Measurements from ENCODE around the gene CRACR2B.

CRACR2B gene

DNA sequence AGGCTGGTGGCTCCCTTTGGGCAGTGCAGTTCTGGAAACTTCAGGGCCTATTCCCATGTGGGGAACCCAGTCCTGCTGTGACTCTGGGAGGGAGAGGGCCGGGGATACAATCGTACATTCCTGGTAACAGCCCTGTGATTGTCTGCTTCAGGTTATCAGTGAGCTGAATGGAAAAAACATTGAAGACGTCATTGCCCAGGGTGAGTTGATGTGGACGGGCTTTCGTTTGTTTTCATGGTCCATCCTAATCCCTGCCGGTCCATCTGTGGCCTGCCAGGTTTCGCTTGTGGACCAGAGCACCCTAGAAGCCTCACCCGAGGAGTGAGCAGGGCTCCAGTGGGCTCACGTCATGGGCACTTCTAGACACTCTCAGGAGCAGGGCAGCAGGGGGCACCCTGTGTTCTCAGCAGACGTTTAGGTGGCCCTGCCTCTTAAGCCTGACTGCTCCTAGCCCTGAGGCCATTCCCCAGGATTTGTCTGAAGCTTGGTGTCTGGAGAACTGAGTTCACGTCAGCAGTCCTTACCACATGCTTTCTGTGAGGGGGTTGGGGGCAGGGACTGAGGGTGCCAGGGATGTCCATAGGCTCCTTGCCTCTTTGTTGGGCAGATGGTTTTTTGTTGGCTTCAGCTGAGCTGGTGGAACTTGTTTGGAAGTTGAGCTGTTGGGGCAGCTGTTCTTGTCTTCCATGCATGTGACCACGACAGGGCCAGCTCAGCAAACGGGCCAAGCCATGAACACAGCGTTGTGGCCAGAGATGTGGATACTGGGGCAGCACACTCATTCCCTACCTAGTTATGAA, 16.1 kb upstream of the CRACR2B start:
- DNase-seq: no peak

- no peak for DNase-seq
These were observed 15.3 kb upstream of the CRACR2B start for GRCh38 chr11:812390-812789.

GRCh38 chr11:813072-813455, 14.7 kb upstream of the CRACR2B start:
- DNase-seq: no peak

DNA sequence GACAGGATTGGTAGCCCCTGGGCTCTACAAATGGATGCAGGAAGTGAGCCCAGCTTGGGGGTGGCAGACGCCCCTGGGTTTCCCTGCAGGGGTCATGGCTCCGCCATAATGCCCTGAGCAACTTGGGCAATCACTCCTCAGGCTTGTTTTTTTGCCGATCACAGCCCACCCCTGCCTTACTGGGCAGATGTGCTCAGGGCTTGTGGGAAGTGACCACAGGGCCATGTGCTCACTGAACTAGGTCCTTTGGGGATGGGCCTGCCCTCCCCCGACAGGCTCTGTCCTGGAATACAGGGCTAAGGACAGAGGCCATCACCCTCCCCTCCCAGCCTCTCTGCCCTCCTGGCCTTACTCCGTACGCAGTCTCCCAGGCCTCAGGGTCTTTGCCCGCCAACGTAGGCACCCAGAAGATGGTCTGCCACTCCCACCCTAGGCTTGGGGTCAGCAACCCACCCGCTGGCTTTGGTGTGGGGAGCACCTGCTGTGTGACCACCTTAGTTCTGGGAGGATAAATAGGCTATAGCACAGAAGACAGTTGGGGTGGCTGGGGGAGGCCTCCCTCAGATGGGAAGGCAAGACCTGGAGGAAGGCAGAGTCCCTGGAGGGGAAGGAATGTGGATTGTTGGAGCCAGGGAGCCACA, 14.1 kb upstream of the CRACR2B start:
- DNase-seq: no peak

DNA sequence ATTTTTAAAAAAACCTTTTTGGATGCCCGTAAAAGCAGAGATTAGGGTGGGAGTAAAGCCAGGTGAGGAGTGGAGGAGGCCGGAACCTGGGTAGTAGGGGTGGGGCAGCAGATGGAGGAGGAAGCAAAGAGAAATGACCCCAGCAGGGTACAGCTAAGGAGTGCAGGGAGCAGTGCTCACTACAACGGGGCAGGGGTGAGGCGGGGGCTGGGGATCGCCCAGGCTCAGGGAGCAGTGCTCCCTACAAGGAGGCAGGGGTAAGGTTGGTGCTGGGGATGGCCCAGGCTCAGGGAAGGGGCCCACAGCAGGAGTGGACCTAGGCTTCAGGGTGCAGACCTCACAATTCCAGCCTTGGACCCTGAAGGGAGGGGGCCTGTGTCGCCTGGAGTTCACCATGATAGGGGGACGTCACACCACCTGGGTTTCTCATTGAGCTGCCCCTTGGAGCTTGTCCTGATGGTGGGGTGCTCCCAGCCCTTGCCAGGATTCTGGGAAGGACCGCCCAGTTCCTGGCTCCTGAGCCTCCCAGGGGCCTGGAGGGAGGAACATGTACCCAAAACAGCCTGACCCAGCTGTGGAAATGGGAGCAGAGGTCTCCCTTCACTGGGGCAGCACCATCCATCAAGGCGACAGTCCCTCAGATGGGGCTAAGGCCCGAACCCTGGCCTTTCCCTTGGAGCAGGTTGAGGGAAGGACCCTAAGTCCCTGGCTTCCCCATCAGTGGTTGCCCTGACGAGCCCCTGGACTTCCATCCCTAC, 11.9 kb upstream of the CRACR2B start:
- DNase-seq: no peak

- DNase-seq: no peak
These were observed 11.3 kb upstream of the CRACR2B start for GRCh38 chr11:816433-816779.

GRCh38 chr11:818396-819128, 9.2 kb upstream of the CRACR2B start, which contains the start of gene PNPLA2:
Gene PNPLA2, plus strand, starts transcription at chr11:818914. Its CDS starts 805 bp downstream, at chr11:819719.
- DNase-seq: no peak

- peak; percentile 92 for DNase-seq
These were observed 8.4 kb upstream of the CRACR2B start for GRCh38 chr11:819129-819931.

- DNase-seq: peak; percentile 96
These were observed 7.6 kb upstream of the CRACR2B start for GRCh38 chr11:819943-820649.

DNA sequence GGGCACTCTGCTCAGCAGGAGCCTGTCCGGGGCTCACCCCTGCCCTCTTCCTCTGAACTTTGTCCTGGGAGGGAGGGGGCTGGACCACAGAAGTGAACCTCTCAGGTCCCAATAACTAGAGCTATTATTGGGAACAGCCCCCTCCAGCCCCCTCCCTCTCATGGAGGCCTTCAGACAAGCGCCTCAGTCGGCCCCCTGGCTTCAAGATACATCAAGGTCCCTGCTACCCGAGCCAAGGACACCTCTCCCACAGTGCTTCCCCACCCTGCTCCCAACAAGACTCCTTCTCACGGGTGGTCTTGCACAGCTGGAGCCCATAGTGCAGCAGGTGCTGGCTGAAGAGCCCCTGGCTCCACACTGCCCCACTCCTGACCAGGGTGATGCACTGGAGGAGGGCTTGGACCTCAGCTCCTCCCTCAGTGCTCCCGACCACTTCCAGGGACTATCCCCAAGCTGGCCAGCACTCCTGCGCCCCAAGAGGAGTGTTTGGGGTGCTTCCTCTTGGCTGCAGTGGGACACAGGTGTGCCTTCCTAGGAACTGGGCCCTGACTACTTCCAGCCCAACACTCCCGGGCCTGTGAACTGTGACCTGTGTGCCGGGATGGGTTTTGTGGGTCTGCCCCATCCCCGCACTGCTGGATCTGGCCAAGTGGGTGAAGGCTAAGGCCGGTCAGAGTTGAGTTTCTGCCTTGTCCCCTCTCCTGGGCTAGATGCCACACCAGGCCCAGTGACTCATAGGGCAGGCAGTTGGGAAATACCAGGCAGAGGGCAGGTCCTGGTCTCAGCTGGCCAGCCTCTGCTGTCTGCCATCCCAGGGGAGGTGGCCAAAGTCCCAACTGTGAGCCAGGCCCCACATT, 6.8 kb upstream of the CRACR2B start:
- DNase-seq: peak; percentile 65

DNA sequence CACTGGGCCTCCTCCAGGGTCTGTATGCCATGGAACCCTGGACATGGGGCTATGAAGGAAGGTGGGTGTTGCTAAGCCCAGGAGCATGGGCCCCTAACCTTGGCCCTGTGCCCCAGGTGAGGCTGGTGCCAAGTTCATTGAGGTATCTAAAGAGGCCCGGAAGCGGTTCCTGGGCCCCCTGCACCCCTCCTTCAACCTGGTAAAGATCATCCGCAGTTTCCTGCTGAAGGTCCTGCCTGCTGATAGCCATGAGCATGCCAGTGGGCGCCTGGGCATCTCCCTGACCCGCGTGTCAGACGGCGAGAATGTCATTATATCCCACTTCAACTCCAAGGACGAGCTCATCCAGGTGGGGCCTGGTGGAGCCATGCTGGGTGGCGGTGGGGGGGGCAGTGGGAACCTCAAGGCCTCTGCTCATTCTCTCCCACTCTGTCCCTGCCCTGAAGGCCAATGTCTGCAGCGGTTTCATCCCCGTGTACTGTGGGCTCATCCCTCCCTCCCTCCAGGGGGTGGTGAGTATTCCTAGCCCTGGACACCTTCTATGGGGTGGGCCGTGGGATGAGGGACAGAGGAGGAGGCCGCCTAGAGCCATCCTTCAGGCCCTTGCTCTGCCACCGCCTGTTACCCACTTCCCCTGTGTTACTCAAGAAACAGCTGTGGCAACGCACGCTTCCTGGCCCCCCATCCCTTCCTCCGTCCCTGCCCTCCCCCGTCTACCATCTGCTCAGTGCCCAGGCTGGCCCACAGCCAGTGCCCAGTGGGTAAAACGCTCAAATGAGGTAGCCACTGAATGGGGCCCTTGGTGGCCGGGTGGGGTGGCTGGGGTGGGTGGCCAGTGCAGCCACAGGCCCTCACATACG, 6.0 kb upstream of the CRACR2B start:
- DNase-seq: no peak

- no peak for DNase-seq
These were observed 4.1 kb upstream of the CRACR2B start for GRCh38 chr11:823441-824291.

DNA sequence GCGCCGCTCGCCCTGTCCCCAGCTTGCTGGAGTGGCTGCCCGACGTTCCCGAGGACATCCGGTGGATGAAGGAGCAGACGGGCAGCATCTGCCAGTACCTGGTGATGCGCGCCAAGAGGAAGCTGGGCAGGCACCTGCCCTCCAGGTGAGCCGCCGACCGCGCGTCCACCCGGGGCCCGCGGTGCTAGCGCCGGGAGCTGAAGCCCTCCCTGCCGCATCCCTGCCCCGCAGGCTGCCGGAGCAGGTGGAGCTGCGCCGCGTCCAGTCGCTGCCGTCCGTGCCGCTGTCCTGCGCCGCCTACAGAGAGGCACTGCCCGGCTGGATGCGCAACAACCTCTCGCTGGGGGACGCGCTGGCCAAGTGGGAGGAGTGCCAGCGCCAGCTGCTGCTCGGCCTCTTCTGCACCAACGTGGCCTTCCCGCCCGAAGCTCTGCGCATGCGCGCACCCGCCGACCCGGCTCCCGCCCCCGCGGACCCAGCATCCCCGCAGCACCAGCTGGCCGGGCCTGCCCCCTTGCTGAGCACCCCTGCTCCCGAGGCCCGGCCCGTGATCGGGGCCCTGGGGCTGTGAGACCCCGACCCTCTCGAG, 3.3 kb upstream of the CRACR2B start:
- DNase-seq: no peak

GRCh38 chr11:824942-825341, 2.8 kb upstream of the CRACR2B start:
- no peak for DNase-seq

- DNase-seq: no peak
These were observed 2.1 kb upstream of the CRACR2B start for GRCh38 chr11:825366-826226.

DNA sequence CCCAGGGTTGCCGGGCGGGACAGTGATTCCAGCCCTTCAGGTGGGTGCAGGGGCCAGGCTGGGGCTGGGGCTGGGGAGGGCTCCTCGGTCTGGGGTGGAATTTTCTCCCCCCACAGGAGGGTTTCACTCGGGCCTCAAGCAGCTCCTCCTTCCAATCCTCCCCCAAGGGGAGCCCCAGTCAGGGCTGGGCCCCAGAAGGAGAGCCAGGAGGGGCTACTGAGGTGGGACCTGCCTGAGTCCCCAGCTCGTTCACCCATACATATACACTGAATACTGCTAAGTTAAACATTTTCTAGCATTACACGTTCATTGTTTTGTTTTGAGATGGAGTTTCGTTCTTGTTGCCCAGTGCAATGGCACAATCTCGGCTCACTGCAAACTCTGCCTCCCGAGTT, 1.5 kb upstream of the CRACR2B start:
- DNase-seq: no peak

DNA sequence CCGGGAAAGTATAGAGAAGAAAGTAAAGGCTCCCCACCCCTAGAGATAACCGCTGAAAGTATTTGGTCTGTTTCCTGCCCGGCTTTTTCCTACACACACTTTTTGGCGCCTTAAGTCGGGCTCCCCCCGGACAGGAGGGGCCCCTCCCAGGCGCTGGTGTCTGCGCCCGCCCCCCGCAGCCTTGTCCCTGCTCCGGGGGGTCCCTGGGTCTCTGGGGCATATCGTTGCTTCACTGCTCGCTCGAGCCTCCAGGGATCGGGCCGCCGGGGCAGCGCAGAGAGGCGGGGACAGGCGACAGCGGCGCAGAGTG, 928 bp upstream of the CRACR2B start:
- DNase-seq: no peak

Measured in CD4-positive, alpha-beta T cell treated with Interleukin-15 for 1 hour (primary cell).